HG02852 (cell line): ENCODE data around the gene PLA1A.

Experiments used
- ATAC-seq: cut with Tn5 transposase; IDR thresholded peaks from one replicate; pipeline ENCODE4 v1.9.1; 2021; ENCODE audit warnings: mild to moderate bottlenecking, moderate library complexity; ENCODE audit not compliant: unreplicated experiment

PLA1A gene

GRCh38 chr3:119608405-119609000 is 10.8 kb downstream of the PLA1A start:
- no peak for ATAC-seq

GRCh38 chr3:119609301-119609700 is 11.6 kb downstream of the PLA1A start:
- no peak for ATAC-seq

GRCh38 chr3:119611664-119612063 is 14.0 kb downstream of the PLA1A start:
- ATAC-seq: no peak

GRCh38 chr3:119613201-119613600 is 15.5 kb downstream of the PLA1A start:
- ATAC-seq: peak; percentile 75

GRCh38 chr3:119613872-119614271 is 16.2 kb downstream of the PLA1A start:
- peak; percentile 34 for ATAC-seq

GRCh38 chr3:119616056-119616455 is 18.4 kb downstream of the PLA1A start:
- no peak for ATAC-seq

- ATAC-seq: no peak
These were observed 21.4 kb downstream of the PLA1A start for GRCh38 chr3:119619094-119619493.

GRCh38 chr3:119620899-119621298 is 23.2 kb downstream of the PLA1A start:
- no peak for ATAC-seq

- no peak for ATAC-seq
These were observed 26.5 kb downstream of the PLA1A start for GRCh38 chr3:119624002-119624720.

- ATAC-seq: no peak
These were observed 27.9 kb downstream of the PLA1A start for GRCh38 chr3:119625451-119626153.

- no peak for ATAC-seq
These were observed 28.5 kb downstream of the PLA1A start for GRCh38 chr3:119626196-119626595.

- ATAC-seq: no peak
These were observed 29.8 kb downstream of the PLA1A start for GRCh38 chr3:119627461-119627860.

- ATAC-seq: peak; percentile 39
These were observed 30.7 kb downstream of the PLA1A start for GRCh38 chr3:119628390-119628789.

- ATAC-seq: peak; percentile 37
These were observed 31.2 kb downstream of the PLA1A start for GRCh38 chr3:119628816-119629445.

- no peak for ATAC-seq
These were observed 32.6 kb downstream of the PLA1A start for GRCh38 chr3:119630128-119630879.

GRCh38 chr3:119630880-119631329 is 33.2 kb downstream of the PLA1A start:
- ATAC-seq: no peak

- no peak for ATAC-seq
These were observed 33.8 kb downstream of the PLA1A start for GRCh38 chr3:119631516-119631915.

- ATAC-seq: no peak
These were observed 34.5 kb downstream of the PLA1A start for GRCh38 chr3:119632216-119632615.

- no peak for ATAC-seq
These were observed 35.1 kb downstream of the PLA1A start for GRCh38 chr3:119632829-119633228.

GRCh38 chr3:119635719-119636118 is 38.0 kb downstream of the PLA1A start:
- ATAC-seq: no peak

GRCh38 chr3:119636249-119636648 is 38.6 kb downstream of the PLA1A start:
- ATAC-seq: no peak
